Right ventricle myocardium inferior (tissue), 1 donor: Measurements from ENCODE around the gene SPTBN5. TPM values are rescaled to one million over a fixed set of nuclear protein-coding genes. Genes with fewer than 3 reads are reported as not detected.

ENCODE experiments used
- ATAC-seq: fragments of 200-7000 bp; cut with Tn5 transposase; one replicate; pipeline ENCODE4 v1.9.1; 2020; ENCODE audit warnings: mild to moderate bottlenecking, moderate library complexity
- DNase-seq: peaks from one replicate; pipeline ENCODE4 v3.0.0; 2021; ENCODE audit errors: missing footprints
- intact Hi-C: fragments of 100-400 bp; cut with DNase I; formaldehyde crosslinking; loops from one replicate; pipeline ENCODE4 v1.11.0; 2022
- total RNA-seq: library from RNA; stranded (reverse); fragmentation: NEBNext Ultra II Directional; extraction: Animal tissue kit (Norgen Biotek cat#: 25700); gene quantifications from one replicate; pipeline ENCODE4 v1.2.1, GENCODE V29; 2021
- donor health status: DM: no; HTN: yes; CAD: no; lungs with severe emphysema.

The SPTBN5 gene
- total RNA-seq, 1 donor from 2014 or later: 3.5 TPM

DNA sequence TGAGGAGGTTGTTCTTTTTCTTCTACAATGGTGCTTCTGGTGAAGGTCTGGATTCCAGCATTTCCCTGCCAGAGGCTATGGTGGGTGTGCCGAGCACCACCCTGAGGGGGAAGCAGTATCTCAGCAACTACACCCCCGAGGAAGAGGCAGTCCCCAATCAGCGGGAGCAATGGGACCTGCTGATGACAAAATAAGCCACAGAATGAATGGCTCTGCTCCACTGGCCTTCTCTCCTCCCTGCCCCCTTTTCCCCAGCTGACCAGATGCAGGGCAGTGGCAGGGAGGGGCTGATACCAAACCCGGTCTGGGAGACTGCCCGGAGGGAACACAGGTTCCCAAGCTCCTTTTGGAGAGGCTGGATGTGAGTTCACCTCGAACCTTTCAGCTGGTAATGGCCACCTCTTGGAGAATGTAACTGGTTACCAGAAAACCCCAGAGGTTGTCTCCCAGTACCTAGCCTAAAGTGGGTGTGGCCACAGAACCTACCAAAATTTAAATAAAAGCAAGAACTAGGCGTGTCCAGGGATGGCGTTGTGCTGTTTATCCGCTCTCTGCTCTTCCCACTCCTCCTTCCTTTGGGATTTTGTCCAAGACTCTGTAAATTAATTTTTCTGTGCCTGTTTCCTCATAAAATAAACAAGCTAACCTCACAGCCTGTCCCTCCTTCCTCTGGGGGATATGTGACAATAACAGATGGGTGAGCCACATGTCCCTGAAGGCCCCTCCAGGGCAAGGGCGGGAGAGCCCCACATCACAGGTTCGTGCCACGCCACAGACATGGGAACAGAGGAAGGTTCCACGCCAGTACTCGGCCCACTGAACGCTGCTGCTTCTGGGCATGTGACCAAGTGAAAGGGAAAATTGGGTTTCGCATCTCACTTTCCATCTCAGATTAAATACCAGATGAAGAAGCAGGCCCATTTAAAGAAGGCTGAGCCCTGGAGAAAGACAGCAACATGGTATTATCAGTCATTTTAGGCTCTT lies 35.1 kb upstream of the SPTBN5 start:
- DNase-seq (no peak), ATAC-seq (peak; percentile 70)
- intact Hi-C loops: loop anchor here (1.0 to 10.0 kb wide), 2 partner anchors 25 to 126 kb away; no protein-coding TSS in a partner anchor

DNA sequence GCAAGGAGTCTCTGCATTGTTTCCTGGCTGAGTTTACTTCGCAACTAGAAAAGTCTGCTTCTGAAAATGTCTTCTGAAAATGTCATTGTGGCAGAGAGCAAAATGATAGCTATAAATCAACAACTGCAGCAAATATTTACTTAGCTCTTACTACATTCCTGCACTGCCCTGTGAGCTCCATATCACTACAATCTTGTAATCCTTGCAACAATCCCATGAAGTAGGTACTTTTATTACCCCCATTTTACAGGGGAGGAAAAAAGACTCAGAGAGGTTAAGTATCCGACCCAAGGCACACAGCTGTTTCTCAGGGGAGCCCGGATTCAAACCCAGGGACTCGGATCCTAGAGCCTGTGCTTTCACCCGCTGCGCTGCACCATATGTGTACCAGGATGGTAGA lies 34.2 kb upstream of the SPTBN5 start:
- intact Hi-C loops: loop anchor here (1.0 to 10.0 kb wide), 2 partner anchors 24 to 127 kb away; no protein-coding TSS in a partner anchor
- ATAC-seq (no peak), DNase-seq (no peak)

DNA sequence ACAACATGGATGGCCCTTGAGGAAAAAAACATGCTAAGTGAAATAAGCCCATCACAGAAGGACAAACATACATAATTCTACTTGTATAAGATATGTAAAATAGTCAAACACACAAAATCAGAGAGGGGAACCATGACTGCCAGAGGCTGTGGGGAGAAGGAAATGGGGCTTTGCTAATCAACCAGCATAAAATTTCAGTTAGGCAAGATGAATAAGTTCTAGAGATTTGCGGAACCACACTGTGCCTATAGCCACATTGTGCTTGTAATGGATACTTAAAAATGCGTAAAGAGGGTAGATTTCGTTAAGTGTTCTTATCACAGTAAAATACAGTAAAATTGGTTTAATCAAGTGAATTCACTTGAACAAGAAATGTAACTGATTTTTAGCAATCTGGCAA lies 33.7 kb upstream of the SPTBN5 start:
- intact Hi-C loops: loop anchor here (10.0 kb wide), 1 partner anchor 127 kb away; no protein-coding TSS in a partner anchor
- DNase-seq: no peak
- ATAC-seq: no peak

DNA sequence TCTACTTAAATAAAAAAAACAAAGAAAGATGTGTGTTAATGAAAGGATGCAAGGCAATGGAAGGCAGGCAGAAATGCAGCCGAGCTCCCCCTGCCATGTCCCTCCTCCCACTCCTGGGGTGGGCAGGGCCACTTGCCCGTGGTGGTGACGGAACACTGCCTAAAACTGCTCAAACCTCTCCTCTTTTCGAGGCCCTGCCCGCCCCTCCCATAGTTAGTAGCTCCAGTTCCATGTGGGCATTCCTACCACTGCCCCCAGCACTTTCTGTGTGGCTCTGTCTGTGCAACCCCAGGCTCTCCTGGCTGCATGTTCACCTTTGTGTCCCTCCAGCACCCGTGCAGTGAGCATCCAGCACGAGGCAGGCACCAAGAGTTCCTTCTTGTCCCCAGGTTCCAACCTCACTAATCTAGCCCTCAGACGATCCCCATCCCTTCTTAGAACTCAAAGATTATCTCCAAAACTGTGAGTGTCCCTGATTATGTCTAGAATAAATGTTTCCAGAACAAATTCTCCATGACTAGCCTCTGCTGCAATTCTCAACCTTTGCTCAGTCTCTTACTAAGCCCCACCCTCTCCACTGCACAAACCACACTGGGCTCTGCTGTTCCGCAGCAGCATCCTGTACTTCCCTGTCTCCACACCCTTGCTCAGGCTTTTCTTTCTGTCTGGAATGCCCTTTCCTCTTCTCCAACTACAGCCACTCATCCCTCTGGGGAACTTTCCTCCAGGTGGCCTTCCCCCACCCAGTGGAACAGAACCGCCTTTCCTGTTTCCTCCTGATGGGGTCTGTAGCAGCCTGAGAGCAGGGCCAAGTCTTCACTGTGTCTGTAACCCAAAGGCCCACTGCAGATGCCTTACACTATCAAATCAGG lies 32.6 kb upstream of the SPTBN5 start:
- intact Hi-C loops: loop anchor here (10.0 kb wide), 1 partner anchor 128 kb away; no protein-coding TSS in a partner anchor
- DNase-seq: no peak
- peak; percentile 35 for ATAC-seq

DNA sequence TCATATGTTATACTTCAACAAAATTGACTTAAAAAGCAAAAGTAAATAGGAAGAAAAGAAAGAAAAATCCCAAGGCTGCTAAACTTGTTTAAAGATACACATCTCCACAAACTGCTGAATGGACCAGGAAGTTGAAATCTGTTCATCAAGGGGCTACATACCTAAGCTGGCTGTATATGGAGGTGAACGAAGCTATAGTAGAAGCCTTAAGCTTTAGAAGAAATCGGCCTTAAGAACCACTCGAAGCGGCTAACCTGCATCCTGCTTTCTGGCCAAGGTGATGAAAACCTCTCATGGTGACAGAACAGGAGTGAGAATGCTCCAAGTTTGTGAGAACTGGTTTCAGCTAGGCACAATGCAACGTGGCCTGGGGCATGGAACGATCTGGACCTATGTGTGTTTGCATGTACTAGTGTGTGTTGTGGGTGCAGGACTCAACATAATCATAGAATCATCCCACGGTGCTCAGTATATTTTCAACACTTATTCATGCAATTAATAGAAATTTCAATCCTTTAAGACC lies 31.3 kb upstream of the SPTBN5 start:
- no peak for ATAC-seq
- intact Hi-C loops: loop anchor here (10.0 kb wide), 1 partner anchor 130 kb away; no protein-coding TSS in a partner anchor
- no peak for DNase-seq

DNA sequence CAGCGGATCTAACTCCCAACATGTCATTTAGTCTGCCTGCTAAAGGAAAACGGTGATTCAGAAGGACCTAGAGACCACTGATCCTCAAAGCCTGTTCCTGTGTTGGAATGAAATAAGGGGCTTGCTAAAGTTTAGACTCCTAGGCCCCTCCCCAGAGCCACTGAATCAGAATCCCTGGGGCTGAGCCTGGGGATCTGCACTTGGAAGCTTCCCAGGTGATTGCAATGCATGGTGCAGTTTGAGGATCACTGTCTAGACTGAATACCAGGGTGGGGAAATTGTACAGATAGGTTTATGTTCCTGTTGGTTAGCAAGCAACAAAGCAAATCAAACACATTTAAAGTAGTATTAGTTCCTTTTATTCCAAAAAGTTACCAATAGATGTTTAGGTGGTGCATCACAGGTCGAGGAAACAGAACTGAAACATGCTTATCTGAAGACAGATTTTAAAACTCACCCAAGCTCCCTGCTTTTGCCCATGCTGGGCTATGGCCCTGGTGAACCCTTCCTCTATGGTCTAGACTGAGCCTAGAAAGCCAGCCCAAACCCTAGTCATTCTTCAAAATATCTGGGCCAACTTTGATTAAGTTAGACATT lies 29.6 kb upstream of the SPTBN5 start:
- DNase-seq (no peak), ATAC-seq (no peak)
- intact Hi-C loops: loop anchor here (10.0 kb wide), 1 partner anchor 131 kb away; no protein-coding TSS in a partner anchor

DNA sequence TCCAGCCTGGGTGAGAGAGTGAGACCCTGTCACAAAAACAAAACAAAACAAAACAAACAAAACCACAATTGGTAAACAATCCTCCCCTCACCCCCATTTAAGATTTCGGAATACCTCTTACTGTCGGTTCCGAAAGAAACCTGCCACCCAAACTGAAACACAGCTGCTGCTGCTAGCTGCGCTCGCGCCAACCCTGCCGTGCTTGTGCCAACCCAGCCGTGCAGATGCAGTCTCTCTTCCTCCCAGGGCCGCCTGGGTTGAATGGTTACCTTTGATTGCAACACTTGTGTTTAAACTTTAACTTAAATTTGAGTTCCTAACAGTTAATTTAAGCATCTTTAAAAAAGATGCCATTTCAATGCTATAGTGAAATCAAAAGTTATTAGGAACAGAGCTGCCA lies 28.5 kb upstream of the SPTBN5 start:
- ATAC-seq: no peak
- no peak for DNase-seq
- intact Hi-C loops: loop anchor here (10.0 kb wide), 1 partner anchor 132 kb away; no protein-coding TSS in a partner anchor

DNA sequence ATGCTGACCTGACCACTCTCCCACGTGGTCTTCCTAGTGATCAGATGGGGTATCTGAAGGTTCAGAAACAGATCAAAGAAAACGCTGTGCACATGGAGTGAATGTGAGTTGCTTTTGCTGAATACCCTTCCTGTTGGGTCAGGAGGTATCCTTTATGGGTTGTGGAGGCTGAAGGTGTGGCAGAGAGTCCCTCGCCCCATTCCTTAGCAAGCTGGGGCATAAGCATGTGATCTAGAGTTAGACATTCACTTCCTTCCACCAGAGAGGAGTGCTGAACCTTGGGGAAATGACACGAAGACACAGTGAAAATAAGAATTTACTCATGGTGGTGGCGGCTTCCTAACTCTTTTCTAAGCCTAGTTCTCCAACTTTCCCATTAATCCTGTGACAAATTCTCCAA lies 27.8 kb upstream of the SPTBN5 start:
- intact Hi-C loops: loop anchor here (2.0 to 10.0 kb wide), 2 partner anchors 45 to 133 kb away; no protein-coding TSS in a partner anchor
- DNase-seq: no peak
- ATAC-seq: no peak

DNA sequence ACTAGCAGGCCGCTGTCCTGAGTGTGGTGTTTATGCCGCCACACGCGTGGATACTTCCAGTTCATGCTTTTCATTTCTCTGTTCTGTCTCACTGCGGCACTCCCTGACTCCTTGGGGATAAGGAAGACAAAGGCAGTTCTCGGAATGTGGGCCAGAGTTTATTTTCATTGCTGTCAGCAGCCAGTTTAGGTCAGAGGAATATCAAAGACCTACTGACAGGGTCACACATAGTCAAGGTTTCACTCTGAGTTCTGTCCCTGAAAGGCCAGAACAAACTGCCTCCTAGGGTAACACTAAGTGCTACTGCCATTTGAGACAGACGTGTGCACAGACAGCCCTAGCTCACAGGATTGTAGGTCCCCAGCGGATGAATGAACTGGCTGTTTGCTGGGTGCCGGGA lies 27.3 kb upstream of the SPTBN5 start:
- peak; percentile 71 for ATAC-seq
- intact Hi-C loops: loop anchor here (2.0 to 10.0 kb wide), 2 partner anchors 46 to 134 kb away; no protein-coding TSS in a partner anchor
- no peak for DNase-seq

DNA sequence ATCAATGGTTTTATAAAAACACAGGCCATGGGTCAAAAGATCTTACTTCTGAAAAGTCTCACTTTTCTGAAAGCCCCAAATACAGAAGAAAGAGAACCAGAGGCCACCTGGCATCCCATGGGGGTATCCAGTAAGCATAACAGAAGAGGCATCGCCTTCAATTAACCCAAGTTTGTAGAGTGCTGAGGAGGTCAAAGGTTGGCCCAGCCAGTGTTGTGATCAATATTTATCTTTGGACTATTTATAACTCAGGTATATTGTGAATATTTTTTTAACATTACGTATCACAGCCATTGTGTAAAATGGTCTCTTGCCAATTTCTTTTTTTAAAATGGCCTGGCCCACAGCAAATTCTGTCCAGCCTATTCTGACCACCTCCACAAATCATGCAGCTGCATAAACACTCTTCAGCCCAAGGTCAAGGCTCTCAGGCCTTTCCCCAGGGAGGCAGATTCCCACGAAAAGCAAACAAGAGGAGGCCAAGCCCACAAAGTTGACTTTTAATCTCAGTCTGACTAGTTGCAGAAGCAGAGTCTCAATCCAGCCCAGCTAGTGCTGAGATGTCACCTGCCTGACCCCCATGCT lies 26.2 kb upstream of the SPTBN5 start:
- no peak for DNase-seq
- peak; percentile 26 for ATAC-seq
- intact Hi-C loops: loop anchor here (2.0 to 10.0 kb wide), 2 partner anchors 47 to 135 kb away; no protein-coding TSS in a partner anchor

DNA sequence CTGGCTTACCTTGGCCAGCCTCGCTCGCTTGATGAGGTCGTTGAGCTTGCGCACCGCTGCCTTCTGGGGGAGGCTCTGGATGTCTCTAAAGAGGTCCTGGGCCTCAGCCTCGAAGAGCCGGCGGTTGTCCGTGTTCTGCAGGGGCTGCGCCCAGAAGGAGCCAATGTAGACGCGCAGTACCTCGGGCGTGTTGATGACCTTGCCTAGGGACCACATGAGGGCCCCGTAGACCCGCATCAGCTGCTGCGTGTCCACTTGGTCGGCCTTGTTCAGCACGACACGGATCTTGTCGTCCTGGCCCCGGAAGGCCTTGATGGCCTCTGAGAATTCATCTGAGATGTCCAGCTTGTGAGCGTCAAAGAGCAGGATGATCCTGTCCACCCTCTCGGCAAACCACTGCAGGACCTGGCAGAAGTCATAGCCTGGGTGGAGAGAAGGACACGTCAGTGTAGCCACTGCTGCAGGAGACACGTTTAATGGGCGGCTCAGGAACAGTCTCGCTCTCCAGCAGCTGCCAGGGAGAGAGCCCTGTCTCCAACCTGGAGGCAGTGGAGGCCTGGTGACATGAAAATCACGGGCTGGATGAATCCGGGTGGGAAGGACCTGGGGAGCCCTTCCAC lies 25.5 kb upstream of the SPTBN5 start:
- ATAC-seq (peak; percentile 37), DNase-seq (no peak)
- intact Hi-C loops: no loop called here

DNA sequence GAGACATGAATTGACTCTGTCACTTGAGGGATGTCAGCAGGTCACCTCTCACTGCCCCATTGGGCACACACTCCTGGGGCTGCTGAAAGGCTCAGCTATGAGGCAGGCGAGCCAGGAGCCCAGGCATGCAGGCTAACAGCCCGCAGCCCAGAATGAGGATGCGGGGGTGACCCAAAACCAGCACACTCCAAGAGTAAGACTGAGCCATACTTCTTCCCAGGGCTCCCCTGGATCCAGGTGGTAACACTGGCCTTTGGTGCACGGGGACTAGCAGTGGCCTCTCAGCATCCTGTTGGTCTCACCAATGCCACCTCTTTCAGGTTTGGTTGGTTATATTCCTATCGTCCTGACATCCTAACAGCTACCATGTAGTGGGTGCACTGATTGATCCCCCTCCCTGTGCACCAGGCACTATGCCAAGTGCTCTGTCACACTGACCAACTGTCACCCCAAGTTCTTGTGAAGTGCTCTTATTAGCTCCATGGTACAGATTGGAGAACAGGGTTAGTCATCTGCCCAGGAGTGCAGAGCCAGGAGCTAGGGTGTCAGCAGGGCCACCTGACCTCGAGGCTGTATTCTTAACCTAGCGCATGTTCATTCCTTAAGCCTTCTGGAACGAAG lies 24.8 kb upstream of the SPTBN5 start:
- intact Hi-C loops: no loop called here
- DNase-seq (no peak), ATAC-seq (no peak)

DNA sequence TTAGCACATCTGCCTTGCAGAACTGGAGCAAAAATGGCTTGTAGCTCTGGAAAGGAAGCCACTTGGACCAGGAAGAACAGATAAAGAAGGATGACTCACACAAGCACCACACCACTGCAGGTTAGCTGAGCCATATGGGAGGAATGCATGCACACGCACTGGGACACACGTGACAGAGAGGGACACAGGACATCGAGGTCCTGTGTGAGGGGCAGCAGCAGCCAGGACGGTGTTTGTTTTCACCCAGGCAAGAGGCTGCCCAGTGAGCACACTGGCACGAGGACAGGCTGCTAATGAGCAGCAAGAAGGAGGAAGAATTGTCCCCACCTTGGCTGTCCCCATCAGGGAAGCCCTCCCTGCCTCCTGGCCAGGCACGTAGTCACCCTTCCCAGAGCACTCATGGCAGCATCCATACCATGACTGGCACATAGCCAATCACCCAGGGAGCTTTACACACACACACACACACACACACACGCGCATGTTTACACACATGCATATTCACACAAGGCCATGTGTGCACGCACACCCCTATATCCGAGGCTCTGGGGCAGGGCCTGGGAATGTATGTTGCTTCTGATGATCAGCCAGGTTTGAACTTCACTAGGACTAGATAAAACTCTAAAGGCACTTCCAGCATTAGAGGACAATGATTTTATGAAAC lies 24.0 kb upstream of the SPTBN5 start:
- ATAC-seq (peak; percentile 43), DNase-seq (no peak)
- intact Hi-C loops: loop anchor here (2.0 kb wide), 1 partner anchor 27 kb away; no protein-coding TSS in a partner anchor

DNA sequence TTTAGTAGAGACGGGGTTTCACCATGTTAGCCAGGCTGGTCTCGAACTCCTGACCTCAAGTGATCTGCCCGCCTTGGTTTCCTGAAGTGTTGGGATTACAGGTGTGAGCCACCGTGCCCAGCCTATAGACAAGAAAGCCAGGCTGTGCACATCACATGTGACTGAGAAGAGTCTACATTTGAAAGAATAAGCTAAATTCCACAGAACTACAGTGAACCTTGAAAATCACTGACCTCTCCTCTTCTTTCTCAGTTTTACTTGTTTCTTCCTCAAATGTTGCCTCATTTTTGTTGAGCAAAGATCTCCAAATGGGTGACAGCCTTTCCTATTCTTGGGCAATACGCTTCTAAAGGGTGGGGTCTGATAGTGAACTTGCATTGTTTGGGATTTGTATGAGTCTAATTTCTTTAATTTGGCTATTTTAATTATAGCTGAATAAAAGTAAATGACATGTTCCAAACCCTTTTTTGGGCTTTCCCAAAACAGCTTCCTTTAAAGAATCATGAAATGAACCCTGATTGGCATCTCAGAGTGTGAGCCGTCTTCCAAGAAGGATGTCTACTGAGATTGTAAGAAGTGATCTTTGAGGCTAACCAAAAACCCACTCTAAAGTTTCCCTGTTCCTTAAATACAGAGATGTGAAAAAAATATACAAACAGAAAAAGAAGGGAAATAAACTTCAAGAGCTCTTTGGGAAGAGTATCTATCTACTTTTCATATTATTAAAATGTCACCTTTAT lies 21.6 kb upstream of the SPTBN5 start:
- DNase-seq (no peak), ATAC-seq (no peak)
- intact Hi-C loops: no loop called here

DNA sequence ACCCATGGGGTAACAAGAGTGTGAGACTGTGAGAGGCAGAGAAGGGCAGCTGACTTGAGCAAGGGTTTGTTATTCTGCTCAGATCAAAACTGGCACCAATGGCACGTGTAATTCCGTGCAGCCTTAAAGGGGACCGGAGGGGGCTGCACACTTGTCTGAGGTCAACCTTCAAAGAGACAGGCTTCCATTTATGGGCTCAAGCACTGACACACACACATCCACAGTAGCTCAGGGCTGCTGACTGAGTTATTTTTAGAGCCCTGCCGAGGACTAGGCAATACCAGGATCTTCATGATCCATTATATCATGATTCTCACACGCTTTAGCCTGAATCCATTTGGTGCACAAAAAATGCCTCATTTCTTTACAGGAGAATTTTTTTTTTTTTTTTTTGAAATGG lies 20.6 kb upstream of the SPTBN5 start:
- ATAC-seq (peak; percentile 62), DNase-seq (no peak)
- intact Hi-C loops: no loop called here

DNA sequence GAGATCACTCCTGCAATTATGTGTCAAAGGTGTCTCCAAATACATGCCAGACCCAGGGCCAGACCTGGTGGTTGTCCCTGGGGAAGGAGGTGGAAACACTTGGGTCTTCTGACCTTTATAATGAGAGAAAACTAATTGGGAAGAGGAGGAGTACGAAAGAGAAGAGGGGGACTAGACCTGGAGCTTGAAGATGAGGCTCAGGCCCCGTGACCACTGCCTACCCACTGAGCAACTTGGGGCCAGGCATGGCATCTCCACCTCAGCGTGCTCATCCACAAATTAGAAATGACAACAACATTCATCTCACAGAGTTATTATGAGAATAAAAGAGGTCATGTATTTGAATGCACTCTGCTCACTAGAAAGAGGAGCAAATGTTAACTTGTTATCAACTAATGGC lies 19.4 kb upstream of the SPTBN5 start:
- no peak for DNase-seq
- intact Hi-C loops: no loop called here
- no peak for ATAC-seq
